ENCODE measurements around the gene RNF103. TPM values are rescaled to one million over a fixed set of nuclear protein-coding genes. Genes with fewer than 3 reads are reported as not detected.

The RNF103 gene
- total RNA-seq, 1 experiment from 2014 or later, result 13.4 TPM

DNA sequence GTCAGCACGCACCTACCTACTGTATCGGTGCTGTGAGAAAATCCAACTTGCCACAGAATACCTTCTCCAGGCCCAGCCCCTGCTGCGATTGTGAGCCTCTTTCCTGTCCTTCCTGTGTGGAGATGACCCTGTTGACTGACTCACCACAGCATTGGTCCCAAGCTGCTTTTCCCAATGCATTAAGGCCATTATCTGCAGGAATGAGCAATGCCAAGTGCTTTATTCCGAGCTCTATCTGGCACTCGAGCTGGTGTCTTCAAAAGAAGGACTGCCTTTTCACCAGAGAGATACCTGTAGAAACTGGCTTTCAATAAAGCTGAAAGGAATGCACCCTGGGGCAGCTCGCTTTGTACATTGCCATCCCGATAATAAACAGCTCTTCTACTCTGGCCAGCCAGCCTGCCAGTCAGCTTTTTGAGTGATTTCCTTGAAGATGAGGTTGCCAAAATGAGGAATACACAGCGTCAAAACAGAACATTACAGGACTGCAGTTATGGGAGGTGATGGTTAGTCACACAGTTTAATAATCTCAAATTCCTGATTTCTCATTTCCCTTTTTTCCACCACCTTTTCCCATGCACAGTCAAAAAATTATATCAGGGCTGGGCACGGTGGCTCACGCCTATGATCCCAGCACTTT, 8.3 kb upstream of the RNF103 start:
- no peak for DNase-seq (ENCODE audit: low read depth, low spot score)
- in situ Hi-C loops (cut with HindIII; ENCODE audit: low pct_unique_long_range_greater_than_20kb, low sequenced_read_pairs), result no loop called here

GRCh38 chr2:86628091-86628522, 4.4 kb upstream of the RNF103 start:
- no peak for DNase-seq (ENCODE audit: low read depth, low spot score)
- in situ Hi-C loops (cut with HindIII; ENCODE audit: low pct_unique_long_range_greater_than_20kb, low sequenced_read_pairs), result no loop called here

- no peak for DNase-seq (ENCODE audit: low read depth, low spot score)
- in situ Hi-C loops (cut with HindIII; ENCODE audit: low pct_unique_long_range_greater_than_20kb, low sequenced_read_pairs), result no loop called here
These were observed 3.9 kb upstream of the RNF103 start for GRCh38 chr2:86627550-86627949.

DNA sequence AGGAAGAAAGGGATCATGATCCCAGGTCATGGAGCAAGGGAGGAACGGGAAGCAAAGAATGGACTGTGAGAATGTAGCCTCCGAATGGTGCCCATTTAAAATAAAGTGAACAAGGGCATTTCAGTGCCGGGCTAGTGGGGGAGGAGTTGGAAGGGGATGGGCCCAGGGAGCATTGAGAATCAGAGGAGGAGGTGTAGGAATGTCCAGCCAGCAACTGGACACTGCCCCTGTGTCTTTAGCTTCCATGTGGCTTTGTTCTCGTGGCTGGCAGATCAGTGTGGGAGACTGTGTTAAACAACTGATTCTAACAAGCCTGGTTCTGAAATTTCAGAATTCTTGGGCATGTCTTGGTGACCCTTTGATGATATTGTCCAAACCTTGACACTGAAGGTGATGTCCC, 1.4 kb upstream of the RNF103 start:
- in situ Hi-C loops (cut with HindIII; ENCODE audit: low pct_unique_long_range_greater_than_20kb, low sequenced_read_pairs), result no loop called here
- peak; percentile 27 for DNase-seq (ENCODE audit: low read depth, low spot score)

GRCh38 chr2:86624267-86624547, 542 bp upstream of the RNF103 start:
- no peak for DNase-seq (ENCODE audit: low read depth, low spot score)
- in situ Hi-C loops (cut with HindIII; ENCODE audit: low pct_unique_long_range_greater_than_20kb, low sequenced_read_pairs), result no loop called here

GRCh38 chr2:86623043-86623493, 597 bp downstream of the RNF103 start:
- DNase-seq (ENCODE audit: low read depth, low spot score), result no peak
- in situ Hi-C loops (cut with HindIII; ENCODE audit: low pct_unique_long_range_greater_than_20kb, low sequenced_read_pairs), result no loop called here

GRCh38 chr2:86622519-86623042, 1.1 kb downstream of the RNF103 start:
- peak; percentile 36 for DNase-seq (ENCODE audit: low read depth, low spot score)
- in situ Hi-C loops (cut with HindIII; ENCODE audit: low pct_unique_long_range_greater_than_20kb, low sequenced_read_pairs), result no loop called here

- no peak for DNase-seq (ENCODE audit: low read depth, low spot score)
- in situ Hi-C loops (cut with HindIII; ENCODE audit: low pct_unique_long_range_greater_than_20kb, low sequenced_read_pairs), result no loop called here
These were observed 2.3 kb downstream of the RNF103 start for GRCh38 chr2:86621280-86621943.

DNA sequence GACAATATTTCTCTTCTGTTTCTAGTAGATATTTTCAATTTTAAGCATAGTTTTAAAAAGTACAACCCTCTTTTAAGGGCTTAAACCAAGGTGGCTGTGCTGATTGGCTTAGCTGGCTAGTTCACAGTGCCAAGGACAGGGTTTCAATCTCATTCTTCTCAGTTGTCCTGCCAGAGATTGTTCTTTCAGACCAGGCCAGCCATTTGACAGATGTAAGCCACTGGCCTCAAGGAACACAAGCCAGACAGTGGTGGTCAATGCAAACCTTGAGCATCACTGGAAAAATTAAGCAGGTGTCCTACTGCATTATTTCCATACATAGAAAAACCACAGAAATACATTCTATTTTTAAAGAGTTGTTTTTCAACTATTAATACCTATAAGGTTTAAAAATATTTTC, 5.9 kb downstream of the RNF103 start:
- in situ Hi-C loops (cut with HindIII; ENCODE audit: low pct_unique_long_range_greater_than_20kb, low sequenced_read_pairs), result loop anchor here (10.0 kb wide), 1 partner anchor 143 kb away; no protein-coding TSS in a partner anchor
- no peak for DNase-seq (ENCODE audit: low read depth, low spot score)

DNA sequence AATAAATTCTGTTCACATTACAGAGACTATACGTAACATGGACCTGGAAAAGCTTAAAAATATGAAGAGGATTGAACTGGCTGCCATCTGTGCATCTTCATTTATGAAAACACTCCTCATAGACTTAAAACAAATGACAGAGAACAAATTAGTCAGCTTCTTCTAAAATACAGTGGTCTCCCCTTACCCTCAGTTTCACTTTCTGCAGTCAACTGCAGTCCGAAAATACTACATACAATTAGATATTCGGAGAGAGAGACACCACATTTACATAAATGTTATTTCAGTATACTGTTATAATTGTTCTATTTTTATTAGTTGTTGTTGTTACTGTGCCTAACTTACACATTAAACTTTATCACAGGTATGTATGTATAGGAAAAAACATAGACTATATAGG, 6.5 kb downstream of the RNF103 start:
- in situ Hi-C loops (cut with HindIII; ENCODE audit: low pct_unique_long_range_greater_than_20kb, low sequenced_read_pairs), result loop anchor here (10.0 kb wide), 1 partner anchor 142 kb away; no protein-coding TSS in a partner anchor
- DNase-seq (ENCODE audit: low read depth, low spot score), result no peak

DNA sequence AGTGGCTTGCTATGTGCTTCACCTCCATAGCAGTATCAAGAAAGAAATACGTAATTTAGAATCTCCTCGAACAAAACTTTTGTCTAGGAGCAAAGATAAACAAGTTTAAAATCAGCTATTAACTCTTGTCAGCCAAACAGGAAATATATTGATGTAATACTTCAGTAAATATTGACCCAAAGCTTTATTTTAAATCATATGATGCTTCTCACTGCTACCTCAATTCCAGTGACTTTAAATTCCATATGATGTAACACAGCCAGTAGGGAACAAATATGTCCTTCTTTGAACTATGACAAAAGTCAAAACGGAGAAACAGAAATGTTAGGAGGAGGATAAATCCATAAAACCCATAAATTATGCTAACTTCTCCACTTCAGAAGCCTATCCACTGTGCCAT, 7.2 kb downstream of the RNF103 start:
- in situ Hi-C loops (cut with HindIII; ENCODE audit: low pct_unique_long_range_greater_than_20kb, low sequenced_read_pairs), result loop anchor here (10.0 kb wide), 1 partner anchor 142 kb away; no protein-coding TSS in a partner anchor
- DNase-seq (ENCODE audit: low read depth, low spot score), result no peak

DNA sequence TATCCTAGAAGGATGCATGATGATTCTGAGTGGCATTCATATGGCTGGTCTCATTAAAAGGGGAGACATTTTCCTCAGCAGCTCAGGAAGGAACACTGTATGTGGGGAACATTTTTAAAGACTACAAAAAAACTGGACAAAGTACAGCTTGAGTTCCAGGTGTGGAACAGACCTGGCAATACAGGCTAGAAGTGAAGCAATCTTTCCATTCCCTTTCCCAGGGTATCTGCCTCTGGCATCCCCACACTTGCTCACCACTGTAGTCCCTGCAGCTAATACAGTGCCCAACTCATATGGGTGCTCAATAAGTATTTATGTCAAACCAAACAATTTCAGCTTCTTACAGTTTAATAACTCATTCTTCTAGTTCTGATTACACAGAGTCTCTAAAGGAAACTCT, 8.1 kb downstream of the RNF103 start:
- DNase-seq (ENCODE audit: low read depth, low spot score), result no peak
- in situ Hi-C loops (cut with HindIII; ENCODE audit: low pct_unique_long_range_greater_than_20kb, low sequenced_read_pairs), result loop anchor here (10.0 kb wide), 1 partner anchor 141 kb away; no protein-coding TSS in a partner anchor

GRCh38 chr2:86613515-86613914, 10.2 kb downstream of the RNF103 start:
- no peak for DNase-seq (ENCODE audit: low read depth, low spot score)
- in situ Hi-C loops (cut with HindIII; ENCODE audit: low pct_unique_long_range_greater_than_20kb, low sequenced_read_pairs), result loop anchor here (10.0 kb wide), 1 partner anchor 139 kb away; no protein-coding TSS in a partner anchor

- DNase-seq (ENCODE audit: low read depth, low spot score), result no peak
- in situ Hi-C loops (cut with HindIII; ENCODE audit: low pct_unique_long_range_greater_than_20kb, low sequenced_read_pairs), result loop anchor here (10.0 kb wide), 1 partner anchor 136 kb away; no protein-coding TSS in a partner anchor
These were observed 12.8 kb downstream of the RNF103 start for GRCh38 chr2:86610871-86611270.

DNA sequence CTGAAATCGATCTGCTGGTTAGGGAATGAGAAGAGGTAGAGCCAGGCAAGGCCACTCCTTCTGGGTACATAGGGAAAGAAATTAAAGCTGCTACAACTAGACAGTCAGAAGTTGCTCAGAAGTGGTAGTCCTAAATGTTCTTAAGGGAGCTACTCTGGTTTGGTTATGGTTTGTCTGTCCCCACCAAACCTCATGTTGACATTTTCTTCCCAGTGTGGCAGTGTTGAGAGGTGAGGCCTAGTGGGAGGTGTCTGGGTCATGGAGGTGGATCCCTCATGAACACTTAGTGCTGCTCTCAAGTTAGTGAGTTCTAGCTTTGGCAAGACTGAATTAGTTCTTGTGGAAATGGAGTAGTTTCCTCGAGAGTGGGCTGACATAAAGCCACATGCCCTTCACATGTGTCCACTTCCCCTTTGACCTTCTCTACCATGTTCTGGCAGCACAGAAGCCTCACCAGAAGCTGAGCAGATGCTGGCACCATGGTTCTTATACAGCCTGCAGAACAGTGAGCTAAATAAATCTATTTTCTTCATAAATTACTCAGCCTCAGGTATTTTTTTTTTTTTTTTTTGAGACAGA, 14.7 kb downstream of the RNF103 start:
- in situ Hi-C loops (cut with HindIII; ENCODE audit: low pct_unique_long_range_greater_than_20kb, low sequenced_read_pairs), result no loop called here

GRCh38 chr2:86603905-86604304, 19.8 kb downstream of the RNF103 start:
- no peak for DNase-seq (ENCODE audit: low read depth, low spot score)
- in situ Hi-C loops (cut with HindIII; ENCODE audit: low pct_unique_long_range_greater_than_20kb, low sequenced_read_pairs), result no loop called here

More for the DNA sequence above, 14.7 kb downstream of the RNF103 start:
- DNase-seq (ENCODE audit: low read depth, low spot score), result no peak

DNA sequence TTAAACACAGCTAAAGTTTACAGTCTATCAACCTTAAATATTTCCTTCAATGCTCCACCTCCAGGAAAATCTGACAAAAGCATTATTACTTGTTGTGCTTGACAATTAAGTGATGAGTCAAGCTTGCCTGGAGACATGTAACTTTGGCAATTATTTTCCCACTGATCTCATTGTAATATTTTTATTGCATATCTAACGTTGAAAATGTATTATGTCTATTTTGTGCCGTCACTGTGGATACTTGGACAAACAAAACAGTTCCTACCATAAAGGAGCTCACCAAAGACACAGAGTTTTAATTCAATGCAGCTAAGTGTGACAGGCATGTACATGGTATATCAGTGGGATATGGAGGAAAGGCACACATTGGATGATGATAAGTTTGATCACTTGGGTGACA, 24.7 kb downstream of the RNF103 start:
- DNase-seq (ENCODE audit: low read depth, low spot score), result no peak
- in situ Hi-C loops (cut with HindIII; ENCODE audit: low pct_unique_long_range_greater_than_20kb, low sequenced_read_pairs), result no loop called here

DNA sequence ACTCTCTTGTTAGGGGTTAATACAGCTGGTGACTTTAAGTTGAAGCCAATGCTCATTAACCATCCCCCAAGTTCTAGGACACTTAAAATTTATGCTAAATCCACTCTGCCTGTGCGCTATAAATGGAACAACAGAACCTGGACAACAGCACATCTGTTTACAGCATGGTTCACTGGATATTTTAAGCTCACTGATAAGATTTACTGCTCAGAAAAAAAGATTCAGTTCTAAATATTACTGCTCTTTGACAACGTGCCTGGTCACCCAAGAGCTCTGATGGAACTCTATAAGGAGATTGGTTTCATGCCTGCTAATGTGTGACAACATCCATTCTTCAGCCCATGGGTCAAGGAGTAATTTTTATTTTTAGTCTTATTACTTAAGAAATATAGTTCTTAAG, 27.5 kb downstream of the RNF103 start:
- in situ Hi-C loops (cut with HindIII; ENCODE audit: low pct_unique_long_range_greater_than_20kb, low sequenced_read_pairs), result no loop called here
- no peak for DNase-seq (ENCODE audit: low read depth, low spot score)

DNA sequence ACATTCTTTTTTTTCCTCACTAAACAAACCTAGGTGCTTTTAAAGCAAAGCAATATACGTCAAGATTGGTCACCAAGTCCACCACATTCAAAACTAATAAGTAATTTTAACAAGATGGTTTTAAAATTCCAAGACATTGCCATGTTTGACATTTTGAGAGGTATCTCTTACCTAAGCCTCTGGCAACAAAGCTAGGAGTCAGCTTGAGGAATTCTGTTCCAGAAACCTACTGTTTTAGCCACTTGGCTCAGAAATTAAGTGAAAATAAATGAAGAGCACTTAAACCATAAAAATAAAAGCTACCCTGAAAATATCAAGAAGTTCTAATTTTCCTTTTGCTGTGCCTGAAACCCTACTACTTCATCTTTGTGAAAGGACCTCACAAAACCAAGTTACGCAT, 30.4 kb downstream of the RNF103 start:
- in situ Hi-C loops (cut with HindIII; ENCODE audit: low pct_unique_long_range_greater_than_20kb, low sequenced_read_pairs), result no loop called here

More for the DNA sequence above, 30.4 kb downstream of the RNF103 start:
- DNase-seq (ENCODE audit: low read depth, low spot score), result no peak
